H9 (cell line): ENCODE data around the gene CFAP77. TPM values are rescaled to one million over a fixed set of nuclear protein-coding genes. Genes with fewer than 3 reads are reported as not detected.

Source experiments
- DNase-seq: peaks from one replicate; pipeline ENCODE4 v3.0.0-alpha.2; 2017
- H2AFZ ChIP-seq: one replicate; pipeline ENCODE4 v1.6.1; 2013; ENCODE audit warnings: mild to moderate bottlenecking, low read length, control low read depth, moderate library complexity
- H2AK5ac ChIP-seq: 2 replicates; pipeline ENCODE4 v1.6.1; 2013; ENCODE audit warnings: low read length, control low read depth, mixed read lengths; ENCODE audit not compliant: insufficient read length
- H2BK120ac ChIP-seq: one replicate; pipeline ENCODE4 v1.6.1; 2013; ENCODE audit warnings: low read depth, mild to moderate bottlenecking, low read length, control low read depth, inconsistent platforms; ENCODE audit not compliant: poor library complexity, severe bottlenecking
- H2BK12ac ChIP-seq: 2 replicates; pipeline ENCODE4 v1.6.1; 2013; ENCODE audit warnings: low read length, control low read depth, mixed read lengths, low read depth; ENCODE audit not compliant: insufficient read length
- H2BK15ac ChIP-seq: 2 replicates; pipeline ENCODE4 v1.6.1; 2013; ENCODE audit warnings: low read depth, low read length, control low read depth
- H2BK20ac ChIP-seq: one replicate; pipeline ENCODE4 v1.6.1; 2013; ENCODE audit warnings: low read depth, mild to moderate bottlenecking, low read length, control low read depth, inconsistent platforms; ENCODE audit not compliant: poor library complexity, severe bottlenecking
- H2BK5ac ChIP-seq: 2 replicates; pipeline ENCODE4 v1.6.1; 2013; ENCODE audit warnings: low read length, control low read depth, mixed read lengths; ENCODE audit not compliant: insufficient read length
- H3K14ac ChIP-seq: 2 replicates; pipeline ENCODE4 v1.6.1; 2013; ENCODE audit warnings: low read length, control low read depth; ENCODE audit not compliant: insufficient read depth
- H3K18ac ChIP-seq: 2 replicates; pipeline ENCODE4 v1.6.1; 2013; ENCODE audit warnings: low read depth, mild to moderate bottlenecking, mixed read lengths, low read length, control low read depth; ENCODE audit not compliant: insufficient read length
- H3K23ac ChIP-seq: 2 replicates; pipeline ENCODE4 v1.6.1; 2013; ENCODE audit warnings: low read length, control low read depth, mixed read lengths, low read depth; ENCODE audit not compliant: insufficient read length
- H3K23me2 ChIP-seq: 2 replicates; pipeline ENCODE4 v1.6.1; 2013; ENCODE audit warnings: low read depth, mild to moderate bottlenecking, mixed read lengths, low read length, control low read depth; ENCODE audit not compliant: insufficient read length, poor library complexity, severe bottlenecking
- H3K27ac ChIP-seq: 2 replicates; pipeline ENCODE4 v1.5.1; 2013; ENCODE audit warnings: low read length, control low read depth, mixed read lengths, low read depth; ENCODE audit not compliant: insufficient read length
- H3K27me3 ChIP-seq: 2 replicates; pipeline ENCODE4 v1.6.1; 2013; ENCODE audit warnings: low read length, control low read depth, inconsistent platforms; ENCODE audit not compliant: insufficient read depth
- H3K4ac ChIP-seq: 2 replicates; pipeline ENCODE4 v1.6.1; 2013; ENCODE audit warnings: low read depth, mild to moderate bottlenecking, control low read depth, inconsistent platforms, low read length, moderate library complexity
- H3K4me1 ChIP-seq: 2 replicates; pipeline ENCODE4 v1.6.1; 2013; ENCODE audit warnings: low read length, control low read depth, inconsistent platforms; ENCODE audit not compliant: insufficient read depth
- H3K4me2 ChIP-seq: 2 replicates; pipeline ENCODE4 v1.6.1; 2013; ENCODE audit warnings: low read length, control low read depth, mixed read lengths; ENCODE audit not compliant: insufficient read length, insufficient read depth
- H3K56ac ChIP-seq: 2 replicates; pipeline ENCODE4 v1.6.1; 2013; ENCODE audit warnings: low read depth, mild to moderate bottlenecking, mixed read lengths, low read length, control low read depth; ENCODE audit not compliant: insufficient read length
- H3K79me1 ChIP-seq: 2 replicates; pipeline ENCODE4 v1.6.1; 2013; ENCODE audit warnings: low read depth, mild to moderate bottlenecking, moderate library complexity, low read length, control low read depth, inconsistent platforms; ENCODE audit not compliant: insufficient read depth, poor library complexity, severe bottlenecking
- H3K79me2 ChIP-seq: 2 replicates; pipeline ENCODE4 v1.6.1; 2013; ENCODE audit warnings: low read length, control low read depth, inconsistent platforms; ENCODE audit not compliant: insufficient read depth
- H3K9ac ChIP-seq: 2 replicates; pipeline ENCODE4 v1.6.1; 2013; ENCODE audit warnings: low read length, control low read depth, mixed read lengths; ENCODE audit not compliant: insufficient read length; ENCODE audit errors: extremely low read depth
- H3K9me3 ChIP-seq: one replicate; pipeline ENCODE4 v1.6.1; 2013; ENCODE audit warnings: low read depth, low read length, inconsistent platforms; ENCODE audit not compliant: control insufficient read depth
- H3T11ph ChIP-seq: one replicate; pipeline ENCODE4 v1.6.1; 2013; ENCODE audit warnings: mild to moderate bottlenecking, low read length, control low read depth, inconsistent platforms
- H4K20me1 ChIP-seq: one replicate; pipeline ENCODE4 v1.6.1; 2013; ENCODE audit not compliant: control insufficient read depth, insufficient read length, insufficient read depth
- H4K5ac ChIP-seq: 2 replicates; pipeline ENCODE4 v1.6.1; 2013; ENCODE audit warnings: low read depth, mild to moderate bottlenecking, mixed read lengths, low read length, control low read depth; ENCODE audit not compliant: insufficient read length
- H4K8ac ChIP-seq: replicated peaks from 2 replicates; pipeline ENCODE4 v1.6.1; 2013; ENCODE audit warnings: low read length, control low read depth, mixed read lengths, low read depth; ENCODE audit not compliant: insufficient read length
- H4K91ac ChIP-seq: 2 replicates; pipeline ENCODE4 v1.6.1; 2013; ENCODE audit warnings: low read depth, mild to moderate bottlenecking, moderate library complexity, mixed read lengths, low read length, control low read depth; ENCODE audit not compliant: insufficient read length
- H3K27ac Mint-ChIP-seq, 3 experiments: 2 replicates in 2 of 3; 3 replicates in 1 of 3; pipeline ENCODE4 v1.8.0; 2020 to 2021; ENCODE audit warnings: mixed read lengths in 3 of 3, mild to moderate bottlenecking in 1 of 3, moderate library complexity in 1 of 3
- H3K27me3 Mint-ChIP-seq: 2 replicates; pipeline ENCODE4 v1.8.0; 2021; ENCODE audit warnings: low read depth, mild to moderate bottlenecking, moderate library complexity, mixed read lengths
- H3K36me3 Mint-ChIP-seq, 3 experiments: 2 replicates in 2 of 3; 3 replicates in 1 of 3; pipeline ENCODE4 v1.8.0; 2020 to 2021; ENCODE audit warnings: low read depth in 3 of 3, mixed read lengths in 3 of 3; ENCODE audit not compliant: insufficient read depth in 1 of 3
- H3K4me1 Mint-ChIP-seq, 2 experiments: 2 replicates each; pipeline ENCODE4 v1.8.0; 2020; ENCODE audit warnings: mixed read lengths in 2 of 2
- H3K4me3 Mint-ChIP-seq, 2 experiments: 2 replicates in 1 of 2; 3 replicates in 1 of 2; pipeline ENCODE4 v1.8.0; 2020 to 2021; ENCODE audit warnings: mild to moderate bottlenecking in 2 of 2, mixed read lengths in 2 of 2, moderate library complexity in 1 of 2
- H3K9me3 Mint-ChIP-seq, 2 experiments: 2 replicates in 1 of 2; 3 replicates in 1 of 2; pipeline ENCODE4 v1.8.0; 2020; ENCODE audit warnings: mild to moderate bottlenecking in 2 of 2, mixed read lengths in 2 of 2, moderate library complexity in 1 of 2
- CTCF ChIP-seq: fragments of 200-600 bp; sonication (generic); conservative IDR thresholded peaks from 3 replicates; pipeline ENCODE4 v1.8.0; 2021; ENCODE audit warnings: antibody characterized with exemption, mild to moderate bottlenecking
- WGBS: extraction: QIAGEN DNeasy Blood & Tissue Kit; methylation state at CpG from one replicate; pipeline ENCODE4 v1.1.7; 2013; ENCODE audit warnings: missing lambda C conversion rate, low lambda C conversion rate, mixed read lengths; ENCODE audit not compliant: insufficient read length; ENCODE audit errors: extremely low coverage; 5-methylcytosine and 5-hydroxymethylcytosine counted together
- total RNA-seq: library from RNA; stranded (reverse); gene quantifications from 2 replicates; pipeline ENCODE4 v1.2.1, GENCODE V29; 2021

The CFAP77 gene
- total RNA-seq, 1 experiment from 2014 or later, result 0.72 TPM

- Histone ChIP-seq H3K14ac (no peak overlapping the region), H3K9ac (no peak overlapping the region), H2BK12ac (no peak overlapping the region), H3T11ph (no peak overlapping the region), H3K9me3 (no peaks in the 10 kb centered on the region), H2BK15ac (no peak overlapping the region), H3K23me2 (peaks cover 2% of the 10 kb centered on the region), H4K5ac (no peak overlapping the region), H2AFZ (no peak overlapping the region), H2AK5ac (no peak overlapping the region), H3K23ac (no peak overlapping the region), H3K79me1 (no peaks in the 10 kb centered on the region), H3K27me3 (no peaks in the 10 kb centered on the region), H3K4me2 (no peak overlapping the region), H4K91ac (no peak overlapping the region), H4K20me1 (no peaks in the 10 kb centered on the region), H3K56ac (no peak overlapping the region), H2BK20ac (no peak overlapping the region), H3K79me2 (no peaks in the 10 kb centered on the region), H4K8ac (no peak overlapping the region), H3K4ac (no peak overlapping the region), H3K27ac (no peak overlapping the region), H3K4me1 (no peaks in the 10 kb centered on the region; the same call in 1 of the 2 replicates), H2BK120ac (no peak overlapping the region), H3K18ac (no peak overlapping the region), H2BK5ac (no peak overlapping the region)
- Mint-ChIP-seq H3K27ac (no peak overlapping the region), H3K27me3 (peaks cover 5% of the 10 kb centered on the region), H3K4me3 (no peak overlapping the region), H3K4me1 (peaks cover 30 to 42% of the 10 kb centered on the region in 2 experiments), H3K36me3 (peaks cover 0 to 2% (median 0%) of the 10 kb centered on the region in 3 experiments; a peak in 1 of 7 replicates), H3K9me3 (no peaks in the 10 kb centered on the region)
- WGBS, result no CpG with 5 or more reads among the region's 13 CpGs
- TF ChIP-seq CTCF, result no peak
- no peak for DNase-seq
Measured at GRCh38 chr9:132551556-132551955, 141.5 kb downstream of the CFAP77 start.
